Measurements from ENCODE around the gene MRPL49.
A peak's percentile ranks its signal among the peaks of the same experiment; 100 is the strongest.

MRPL49 gene

GRCh38 chr11:65103476-65103875, 18.6 kb upstream of the MRPL49 start:
- DNase-seq: no peak

- no peak for DNase-seq
Measured at GRCh38 chr11:65104628-65105027, 17.5 kb upstream of the MRPL49 start.

- no peak for DNase-seq
Measured at GRCh38 chr11:65107078-65107477, 15.0 kb upstream of the MRPL49 start.

GRCh38 chr11:65107751-65108468, 14.2 kb upstream of the MRPL49 start:
- DNase-seq: no peak

- no peak for DNase-seq
Measured at GRCh38 chr11:65108469-65109123, 13.5 kb upstream of the MRPL49 start.

GRCh38 chr11:65109231-65110198, 12.6 kb upstream of the MRPL49 start:
- no peak for DNase-seq

GRCh38 chr11:65110354-65110861, 11.7 kb upstream of the MRPL49 start:
- DNase-seq: peak; percentile 92 to 96

- no peak for DNase-seq
Measured at GRCh38 chr11:65111159-65111743, 10.9 kb upstream of the MRPL49 start.

- DNase-seq: peak; percentile 95
Measured at GRCh38 chr11:65111744-65112545, 10.2 kb upstream of the MRPL49 start, which contains the start of gene TM7SF2. Gene TM7SF2 (plus strand): TSS chr11:65111872. CDS start chr11:65112016, 144 bp downstream.

GRCh38 chr11:65112546-65113360, 9.4 kb upstream of the MRPL49 start:
- DNase-seq: peak; percentile 76 to 78

- no peak for DNase-seq
Measured at GRCh38 chr11:65113361-65113756, 8.8 kb upstream of the MRPL49 start.

- DNase-seq: no peak
Measured at GRCh38 chr11:65113839-65114238, 8.3 kb upstream of the MRPL49 start.

GRCh38 chr11:65114538-65115171, 7.5 kb upstream of the MRPL49 start:
- DNase-seq: no peak

- no peak for DNase-seq
Measured at GRCh38 chr11:65115361-65116082, 6.6 kb upstream of the MRPL49 start.

- DNase-seq: peak; percentile 58 to 70
Measured at GRCh38 chr11:65116370-65117205, 5.5 kb upstream of the MRPL49 start.

GRCh38 chr11:65117206-65118096, 4.7 kb upstream of the MRPL49 start, which contains the start of gene ZNHIT2:
Gene ZNHIT2 (minus strand): TSS chr11:65117701. CDS start chr11:65117653, 48 bp downstream.
- DNase-seq: peak; percentile 100

GRCh38 chr11:65118097-65118837, 3.9 kb upstream of the MRPL49 start:
- DNase-seq: no peak

All from CD4-positive, alpha-beta T cell treated with Interleukin-4 for 1 hour (primary cell).